ENCODE results near the gene CXCL9. TPM values are rescaled to one million over a fixed set of nuclear protein-coding genes. Genes with fewer than 3 reads are reported as not detected.
A peak's percentile ranks its signal among the peaks of the same experiment; 100 is the strongest.

Gene CXCL9
- total and polyA plus RNA-seq, 11 donors: 0.07 to 372 (median 0.45) TPM; not detected in 1

- 95 to 96% (median 96%) methylated on average over 30 to 31 of the region's 31 CpGs for whole genome bisulfite sequencing, 4 donors
- Histone ChIP-seq H3K9me3 (no peaks in the 10 kb centered on the region), H3K27ac (peak overlapping the region; percentile 65 to 92 (median 81)), H3K27me3 (no peaks in the 10 kb centered on the region), H3K36me3 (no peaks in the 10 kb centered on the region), H3K4me3 (peak overlapping the region in 9 of 12 donors; percentile 1 to 41 (median 16)), H3K4me1 (peaks cover 0 to 46% (median 6%) of the 10 kb centered on the region in 12 donors)
- intact Hi-C loops (cut with DNase I): loop anchor here in 1 of 10 donors (5.0 kb wide), 1 partner anchor 201 kb away; the partner anchor contains the start of gene SCARB2
- TF ChIP-seq POLR2A (IDR thresholded peaks at IDR 0.05): no peak
- TF ChIP-seq CTCF (IDR thresholded peaks at IDR 0.05): no peak
- DNase-seq (no peak), ATAC-seq (peak in 2 of 4 donors; percentile 4 to 22)
Observed at GRCh38 chr4:76011018-76011670, 3.8 kb upstream of the CXCL9 start.

GRCh38 chr4:76010576-76010975 is 3.3 kb upstream of the CXCL9 start:
- no peak for ATAC-seq
- Histone ChIP-seq H3K4me3 (no peak overlapping the region), H3K4me1 (peaks cover 0 to 43% (median 6%) of the 10 kb centered on the region in 12 donors), H3K36me3 (no peaks in the 10 kb centered on the region), H3K27me3 (no peaks in the 10 kb centered on the region), H3K27ac (peak overlapping the region in 1 of 12 donors; percentile 92), H3K9me3 (no peaks in the 10 kb centered on the region)
- no peak for DNase-seq
- 96 to 99% (median 97%) methylated on average over 13 of the region's 13 CpGs for WGBS, 4 donors
- intact Hi-C loops (cut with DNase I): loop anchor here in 1 of 10 donors (5.0 kb wide), 1 partner anchor 202 kb away; the partner anchor contains the start of gene SCARB2
- TF ChIP-seq CTCF (IDR thresholded peaks at IDR 0.05) (no peak), POLR2A (IDR thresholded peaks at IDR 0.05) (no peak)

GRCh38 chr4:76009311-76009710 is 2.0 kb upstream of the CXCL9 start:
- ATAC-seq (no peak), DNase-seq (no peak)
- H3K27me3 ChIP-seq: no peaks in the 10 kb centered on the region
- H3K36me3 ChIP-seq: no peaks in the 10 kb centered on the region
- H3K4me1 ChIP-seq: peaks cover 0 to 34% (median 6%) of the 10 kb centered on the region in 12 donors
- H3K9me3 ChIP-seq: no peaks in the 10 kb centered on the region
- no peak overlapping the region for H3K4me3 ChIP-seq
- no peak overlapping the region for H3K27ac ChIP-seq
- TF ChIP-seq CTCF (IDR thresholded peaks at IDR 0.05) (no peak), POLR2A (IDR thresholded peaks at IDR 0.05) (no peak)
- WGBS, 4 donors: 70 to 86% (median 83%) methylated on average over 5 of the region's 5 CpGs
- intact Hi-C loops (cut with DNase I): no loop called here

- WGBS, 4 donors: 86 to 96% (median 89%) methylated on average over 3 of the region's 3 CpGs
- Histone ChIP-seq H3K27ac (peak overlapping the region in 6 of 12 donors; percentile 21 to 77 (median 48)), H3K9me3 (no peaks in the 10 kb centered on the region), H3K4me3 (no peak overlapping the region), H3K27me3 (no peaks in the 10 kb centered on the region), H3K36me3 (no peaks in the 10 kb centered on the region), H3K4me1 (peaks cover 0 to 20% (median 4%) of the 10 kb centered on the region in 12 donors)
- DNase-seq: no peak
- TF ChIP-seq CTCF (IDR thresholded peaks at IDR 0.05): no peak
- TF ChIP-seq POLR2A (IDR thresholded peaks at IDR 0.05): no peak
- ATAC-seq: no peak
- intact Hi-C loops (cut with DNase I): loop anchor here in 1 of 10 donors (2.0 kb wide), 1 partner anchor 67 kb away; no protein-coding TSS in a partner anchor
Observed at GRCh38 chr4:76003620-76004019, 3.7 kb downstream of the CXCL9 start.

Data from heart left ventricle (tissue), 16 donors.